ENCODE measurements around the gene SCMH1.

GRCh38 chr1:41019353-41019745 lies 222.8 kb downstream of the SCMH1 start:
- TF ChIP-seq, protein P1, sequence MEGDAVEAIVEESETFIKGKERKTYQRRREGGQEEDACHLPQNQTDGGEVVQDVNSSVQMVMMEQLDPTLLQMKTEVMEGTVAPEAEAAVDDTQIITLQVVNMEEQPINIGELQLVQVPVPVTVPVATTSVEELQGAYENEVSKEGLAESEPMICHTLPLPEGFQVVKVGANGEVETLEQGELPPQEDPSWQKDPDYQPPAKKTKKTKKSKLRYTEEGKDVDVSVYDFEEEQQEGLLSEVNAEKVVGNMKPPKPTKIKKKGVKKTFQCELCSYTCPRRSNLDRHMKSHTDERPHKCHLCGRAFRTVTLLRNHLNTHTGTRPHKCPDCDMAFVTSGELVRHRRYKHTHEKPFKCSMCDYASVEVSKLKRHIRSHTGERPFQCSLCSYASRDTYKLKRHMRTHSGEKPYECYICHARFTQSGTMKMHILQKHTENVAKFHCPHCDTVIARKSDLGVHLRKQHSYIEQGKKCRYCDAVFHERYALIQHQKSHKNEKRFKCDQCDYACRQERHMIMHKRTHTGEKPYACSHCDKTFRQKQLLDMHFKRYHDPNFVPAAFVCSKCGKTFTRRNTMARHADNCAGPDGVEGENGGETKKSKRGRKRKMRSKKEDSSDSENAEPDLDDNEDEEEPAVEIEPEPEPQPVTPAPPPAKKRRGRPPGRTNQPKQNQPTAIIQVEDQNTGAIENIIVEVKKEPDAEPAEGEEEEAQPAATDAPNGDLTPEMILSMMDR (IDR thresholded peaks at IDR 0.05; ENCODE audit: low read depth, low read length, poor library complexity, severe bottlenecking), result no peak
- no peak for TF ChIP-seq EZH2phosphoT487 (IDR thresholded peaks at IDR 0.05; ENCODE audit: borderline replicate concordance, low read length)
